Chondrocyte (in vitro differentiated cells): ENCODE data around the gene CCDC183. TPM values are rescaled to one million over a fixed set of nuclear protein-coding genes. Genes with fewer than 3 reads are reported as not detected.
A peak's percentile ranks its signal among the peaks of the same experiment; 100 is the strongest.
"Not testable (repeated sequence)": the region's sequence is repeated elsewhere in the genome, so short reads cannot be mapped to it uniquely, and the experiment has no call there.

Source experiments
- DNase-seq: peaks from one replicate; pipeline ENCODE4 v3.0.0; 2021; ENCODE audit warnings: mixed read lengths, low spot score
- H3K27ac Mint-ChIP-seq: one replicate; pipeline ENCODE4 v1.8.0; 2021; ENCODE audit warnings: mild to moderate bottlenecking, moderate library complexity, mixed read lengths; ENCODE audit not compliant: unreplicated experiment
- H3K27me3 Mint-ChIP-seq: 2 replicates; pipeline ENCODE4 v1.8.0; 2021; ENCODE audit warnings: low read depth, mixed read lengths
- H3K36me3 Mint-ChIP-seq: 2 replicates; pipeline ENCODE4 v1.8.0; 2021; ENCODE audit warnings: low read depth, mixed read lengths
- H3K4me1 Mint-ChIP-seq: 2 replicates; pipeline ENCODE4 v1.8.0; 2021; ENCODE audit warnings: low read depth, mild to moderate bottlenecking, mixed read lengths
- H3K4me3 Mint-ChIP-seq: one replicate; pipeline ENCODE4 v1.8.0; 2021; ENCODE audit warnings: mild to moderate bottlenecking, moderate library complexity, mixed read lengths; ENCODE audit not compliant: unreplicated experiment
- H3K9me3 Mint-ChIP-seq: 2 replicates; pipeline ENCODE4 v1.8.0; 2021; ENCODE audit warnings: low read depth, mixed read lengths
- total RNA-seq: library from RNA; stranded (reverse); gene quantifications from 3 replicates; pipeline ENCODE4 v1.2.1, GENCODE V29; 2021
- TF ChIP-seq, protein P1 (sequence below): fragments of 200-600 bp; sonication (generic); IDR thresholded peaks from 2 replicates; pipeline ENCODE4 v1.5.0; 2021; ENCODE audit warnings: antibody characterized with exemption, mild to moderate bottlenecking, moderate library complexity

CCDC183 gene
- total RNA-seq, 1 donor from 2014 or later: 1.5 TPM

DNA sequence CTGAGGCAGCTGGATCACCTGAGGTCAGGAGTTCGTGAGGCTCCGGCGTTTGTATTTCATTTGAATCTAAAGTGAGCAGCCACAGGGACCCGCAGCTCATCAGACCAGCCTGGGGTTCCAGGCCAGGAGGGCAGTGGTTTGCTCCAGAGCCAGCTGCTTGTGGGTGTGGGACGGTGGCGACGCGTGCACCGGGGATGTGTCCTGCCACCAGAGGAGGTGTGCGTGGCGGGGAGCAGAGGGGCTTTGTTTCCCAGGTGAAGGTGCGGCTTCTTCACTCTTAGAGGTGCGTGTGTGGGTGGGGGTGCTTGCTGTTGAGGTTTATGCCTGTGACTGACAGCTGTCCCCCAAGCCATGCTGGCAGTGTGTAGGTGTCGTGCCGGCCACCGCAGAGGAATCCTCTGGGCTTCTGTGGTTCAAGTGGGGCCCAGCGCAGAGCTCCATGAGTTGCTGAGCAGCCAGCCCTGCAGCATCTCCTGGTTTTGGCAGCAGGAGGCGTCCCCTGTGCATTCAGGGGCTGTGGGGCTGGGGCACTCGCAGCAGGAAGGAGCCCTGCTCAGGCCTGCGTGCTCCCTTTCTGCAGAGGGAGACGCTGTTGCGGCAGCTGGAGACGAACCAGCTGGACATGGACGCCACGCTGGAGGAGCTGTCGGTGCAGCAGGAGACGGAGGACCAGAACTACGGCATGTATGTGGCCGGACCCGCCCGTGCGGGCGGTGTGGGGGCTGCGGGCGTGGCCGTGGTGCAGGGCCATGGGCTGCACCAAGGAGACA, 39.2 kb downstream of the CCDC183 start:
- Mint-ChIP-seq H3K36me3 (peaks cover 3% of the 10 kb centered on the region), H3K27me3 (no peaks in the 10 kb centered on the region), H3K4me3 (no peak overlapping the region), H3K27ac (peak overlapping the region; percentile 36), H3K9me3 (no peaks in the 10 kb centered on the region), H3K4me1 (peaks cover 10% of the 10 kb centered on the region)
- TF ChIP-seq, protein P1, sequence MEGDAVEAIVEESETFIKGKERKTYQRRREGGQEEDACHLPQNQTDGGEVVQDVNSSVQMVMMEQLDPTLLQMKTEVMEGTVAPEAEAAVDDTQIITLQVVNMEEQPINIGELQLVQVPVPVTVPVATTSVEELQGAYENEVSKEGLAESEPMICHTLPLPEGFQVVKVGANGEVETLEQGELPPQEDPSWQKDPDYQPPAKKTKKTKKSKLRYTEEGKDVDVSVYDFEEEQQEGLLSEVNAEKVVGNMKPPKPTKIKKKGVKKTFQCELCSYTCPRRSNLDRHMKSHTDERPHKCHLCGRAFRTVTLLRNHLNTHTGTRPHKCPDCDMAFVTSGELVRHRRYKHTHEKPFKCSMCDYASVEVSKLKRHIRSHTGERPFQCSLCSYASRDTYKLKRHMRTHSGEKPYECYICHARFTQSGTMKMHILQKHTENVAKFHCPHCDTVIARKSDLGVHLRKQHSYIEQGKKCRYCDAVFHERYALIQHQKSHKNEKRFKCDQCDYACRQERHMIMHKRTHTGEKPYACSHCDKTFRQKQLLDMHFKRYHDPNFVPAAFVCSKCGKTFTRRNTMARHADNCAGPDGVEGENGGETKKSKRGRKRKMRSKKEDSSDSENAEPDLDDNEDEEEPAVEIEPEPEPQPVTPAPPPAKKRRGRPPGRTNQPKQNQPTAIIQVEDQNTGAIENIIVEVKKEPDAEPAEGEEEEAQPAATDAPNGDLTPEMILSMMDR: no peak
- no peak for DNase-seq

GRCh38 chr9:136835932-136836904, 40.1 kb downstream of the CCDC183 start:
- Mint-ChIP-seq H3K4me3 (no peak overlapping the region), H3K4me1 (peaks cover 18% of the 10 kb centered on the region), H3K36me3 (peaks cover 3% of the 10 kb centered on the region), H3K27ac (no peak overlapping the region), H3K27me3 (no peaks in the 10 kb centered on the region), H3K9me3 (no peaks in the 10 kb centered on the region)
- TF ChIP-seq, protein P1: no peak
- no peak for DNase-seq

- no peak for DNase-seq
- Mint-ChIP-seq H3K27me3 (no peaks in the 10 kb centered on the region), H3K4me1 (peaks cover 29% of the 10 kb centered on the region), H3K4me3 (no peak overlapping the region), H3K9me3 (no peaks in the 10 kb centered on the region), H3K36me3 (peaks cover 3% of the 10 kb centered on the region), H3K27ac (no peak overlapping the region)
- TF ChIP-seq, protein P1: no peak
Measured at GRCh38 chr9:136837146-136837855, 41.2 kb downstream of the CCDC183 start.

DNA sequence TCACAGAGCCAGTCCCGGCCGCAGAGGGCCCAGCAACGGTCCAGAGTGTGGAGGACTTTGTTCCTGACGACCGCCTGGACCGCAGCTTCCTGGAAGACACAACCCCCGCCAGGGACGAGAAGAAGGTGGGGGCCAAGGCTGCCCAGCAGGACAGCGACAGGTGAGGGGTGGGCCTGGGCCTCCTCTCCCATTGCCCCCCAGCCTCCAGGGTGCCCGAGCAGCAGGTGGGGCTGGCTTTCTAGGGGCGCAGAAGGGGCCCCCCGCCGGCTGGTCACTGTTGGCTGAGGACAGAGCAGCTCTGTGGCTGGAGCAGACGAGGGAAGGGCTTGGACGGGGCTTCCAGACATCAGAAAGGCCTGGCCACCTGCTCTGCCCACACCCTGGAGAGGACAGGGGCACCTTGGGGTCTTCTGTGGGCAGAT, 41.7 kb downstream of the CCDC183 start:
- H3K27ac Mint-ChIP-seq, DNase-seq, H3K27me3 Mint-ChIP-seq, H3K36me3 Mint-ChIP-seq, H3K4me3 Mint-ChIP-seq, H3K9me3 Mint-ChIP-seq: not testable (repeated sequence)
- H3K4me1 Mint-ChIP-seq: peaks cover 30% of the 10 kb centered on the region

- TF ChIP-seq, protein P1: no peak
- H3K27me3 Mint-ChIP-seq: no peaks in the 10 kb centered on the region
- H3K4me1 Mint-ChIP-seq: peaks cover 34% of the 10 kb centered on the region
- H3K36me3 Mint-ChIP-seq: peaks cover 3% of the 10 kb centered on the region
- peak overlapping the region; percentile 32 for H3K27ac Mint-ChIP-seq
- no peaks in the 10 kb centered on the region for H3K9me3 Mint-ChIP-seq
- DNase-seq: no peak
- H3K4me3 Mint-ChIP-seq: no peak overlapping the region
Measured at GRCh38 chr9:136838314-136839228, 42.4 kb downstream of the CCDC183 start.
